Mesenchymal stem cell (in vitro differentiated cells and primary cell): ENCODE measurements around the gene APPL2.

Experiments
- DNase-seq: peaks from one replicate; pipeline ENCODE4 v3.0.0-alpha.2; 2013
- H2AFZ ChIP-seq: one replicate; pipeline ENCODE4 v1.6.1; 2013; ENCODE audit warnings: low read depth, mild to moderate bottlenecking, control low read depth, inconsistent platforms, low read length, moderate library complexity
- H2AK5ac ChIP-seq: 2 replicates; pipeline ENCODE4 v1.6.1; 2013; ENCODE audit warnings: low read length, moderate library complexity, mild to moderate bottlenecking, inconsistent platforms; ENCODE audit not compliant: severe bottlenecking
- H2BK120ac ChIP-seq: one replicate; pipeline ENCODE4 v1.6.1; 2013; ENCODE audit warnings: low read depth, mild to moderate bottlenecking, inconsistent platforms, low read length, moderate library complexity
- H2BK12ac ChIP-seq, 2 experiments: one replicate each; pipeline ENCODE4 v1.6.1; 2013; ENCODE audit warnings: inconsistent platforms in 2 of 2, low read length in 2 of 2, mild to moderate bottlenecking in 2 of 2, moderate library complexity in 2 of 2, control low read depth in 1 of 2
- H2BK15ac ChIP-seq: one replicate; pipeline ENCODE4 v1.6.1; 2013; ENCODE audit warnings: mild to moderate bottlenecking, low read depth, inconsistent platforms; ENCODE audit not compliant: poor library complexity, severe bottlenecking
- H2BK5ac ChIP-seq: 2 replicates; pipeline ENCODE4 v1.6.1; 2013; ENCODE audit warnings: low read depth, mild to moderate bottlenecking, low read length, control low read depth, inconsistent platforms; ENCODE audit not compliant: poor library complexity, severe bottlenecking
- H3K14ac ChIP-seq, 2 experiments: one replicate each; pipeline ENCODE4 v1.6.1; 2013; ENCODE audit warnings: inconsistent platforms in 2 of 2, low read length in 2 of 2, control low read depth in 1 of 2, mild to moderate bottlenecking in 1 of 2, moderate library complexity in 1 of 2
- H3K18ac ChIP-seq, 2 experiments: one replicate each; pipeline ENCODE4 v1.6.1; 2013; ENCODE audit warnings: inconsistent platforms in 2 of 2, low read length in 2 of 2, control low read depth in 1 of 2, low read depth in 1 of 2, mild to moderate bottlenecking in 1 of 2
- H3K23ac ChIP-seq, 2 experiments: one replicate each; pipeline ENCODE4 v1.6.1; 2013; ENCODE audit warnings: inconsistent platforms in 2 of 2, low read length in 2 of 2, mild to moderate bottlenecking in 2 of 2, moderate library complexity in 2 of 2, control low read depth in 1 of 2
- H3K27ac ChIP-seq: 2 replicates; pipeline ENCODE4 v1.5.1; 2013; ENCODE audit warnings: mild to moderate bottlenecking, moderate library complexity, low read length, control low read depth, inconsistent platforms; ENCODE audit not compliant: poor library complexity, severe bottlenecking
- H3K27me3 ChIP-seq, 2 experiments: 2 replicates each; pipeline versions ENCODE4 v1.6.1 to v1.7.0; 2013; ENCODE audit warnings: low read length in 2 of 2, mild to moderate bottlenecking in 2 of 2, moderate library complexity in 2 of 2, control low read depth in 1 of 2, inconsistent platforms in 1 of 2; ENCODE audit not compliant: control insufficient read depth in 1 of 2, insufficient read depth in 1 of 2
- H3K36me3 ChIP-seq, 2 experiments: 2 replicates each; pipeline versions ENCODE4 v1.6.1 to v1.7.0; 2013; ENCODE audit warnings: low read length in 2 of 2, control low read depth in 1 of 2, inconsistent platforms in 1 of 2, low read depth in 1 of 2, mild to moderate bottlenecking in 1 of 2; ENCODE audit not compliant: insufficient read depth in 2 of 2, control insufficient read depth in 1 of 2
- H3K4ac ChIP-seq, 2 experiments: one replicate each; pipeline ENCODE4 v1.6.1; 2013; ENCODE audit warnings: inconsistent platforms in 2 of 2, low read length in 2 of 2, mild to moderate bottlenecking in 2 of 2, moderate library complexity in 2 of 2, control low read depth in 1 of 2, low read depth in 1 of 2
- H3K4me1 ChIP-seq: 2 replicates; pipeline ENCODE4 v1.6.1; 2013; ENCODE audit warnings: low read depth, low read length, control low read depth; ENCODE audit not compliant: control insufficient read depth, insufficient read depth
- H3K4me2 ChIP-seq: 2 replicates; pipeline ENCODE4 v1.6.1; 2013; ENCODE audit warnings: low read length, mild to moderate bottlenecking, inconsistent platforms; ENCODE audit not compliant: poor library complexity, severe bottlenecking
- H3K4me3 ChIP-seq, 2 experiments: 2 replicates each; pipeline versions ENCODE4 v1.5.1 to v1.7.0; 2013; ENCODE audit warnings: low read length in 2 of 2, mild to moderate bottlenecking in 2 of 2, control low read depth in 1 of 2, low read depth in 1 of 2; ENCODE audit not compliant: insufficient read depth in 1 of 2
- H3K79me1 ChIP-seq: replicated peaks from 2 replicates; pipeline ENCODE4 v1.6.1; 2013; ENCODE audit warnings: mild to moderate bottlenecking, control low read depth, low read length, inconsistent platforms; ENCODE audit not compliant: poor library complexity, severe bottlenecking
- H3K9ac ChIP-seq: 2 replicates; pipeline ENCODE4 v1.7.0; 2013; ENCODE audit warnings: mild to moderate bottlenecking, low read length, moderate library complexity
- H3K9me3 ChIP-seq: 2 replicates; pipeline ENCODE4 v1.7.0; 2013; ENCODE audit warnings: mild to moderate bottlenecking, low read length; ENCODE audit not compliant: control insufficient read depth
- H4K8ac ChIP-seq: one replicate; pipeline ENCODE4 v1.6.1; 2013; ENCODE audit warnings: inconsistent platforms, mild to moderate bottlenecking, low read length, moderate library complexity
- H4K91ac ChIP-seq: one replicate; pipeline ENCODE4 v1.6.1; 2013; ENCODE audit warnings: mild to moderate bottlenecking, low read length, inconsistent platforms
- WGBS: methylation state at CpG from one replicate; pipeline ENCODE4 v1.1.7; 2013; ENCODE audit warnings: mixed read lengths; 5-methylcytosine and 5-hydroxymethylcytosine counted together

The APPL2 gene

GRCh38 chr12:105279460-105280056 lies 43.6 kb upstream of the APPL2 start:
- Histone ChIP-seq H2AFZ (no peak overlapping the region), H3K9ac (no peak overlapping the region), H3K4me3 (no peak overlapping the region)

GRCh38 chr12:105278043-105278697 lies 42.2 kb upstream of the APPL2 start:
- Histone ChIP-seq H3K23ac (no peak overlapping the region), H4K8ac (no peak overlapping the region), H2AFZ (no peak overlapping the region), H3K4ac (no peak overlapping the region), H3K9me3 (no peaks in the 10 kb centered on the region), H3K4me1 (no peaks in the 10 kb centered on the region), H2BK5ac (no peak overlapping the region), H3K36me3 (no peaks in the 10 kb centered on the region), H3K14ac (no peak overlapping the region), H4K91ac (no peak overlapping the region), H2BK15ac (no peak overlapping the region), H3K27me3 (no peaks in the 10 kb centered on the region), H3K79me1 (no peaks in the 10 kb centered on the region), H2BK120ac (no peak overlapping the region), H3K27ac (no peak overlapping the region), H3K18ac (no peak overlapping the region), H3K4me3 (no peak overlapping the region), H2BK12ac (no peak overlapping the region), H2AK5ac (no peak overlapping the region), H3K4me2 (no peak overlapping the region), H3K9ac (no peak overlapping the region)
- WGBS: 81% methylated on average over 3 of the region's 4 CpGs
- DNase-seq: no peak

More at GRCh38 chr12:105279460-105280056, 43.6 kb upstream of the APPL2 start:
- Histone ChIP-seq H2AK5ac (no peak overlapping the region), H3K18ac (no peak overlapping the region), H4K8ac (no peak overlapping the region), H3K27me3 (no peaks in the 10 kb centered on the region), H3K14ac (no peak overlapping the region), H3K27ac (no peak overlapping the region), H3K23ac (no peak overlapping the region), H3K4me1 (no peaks in the 10 kb centered on the region), H2BK12ac (no peak overlapping the region), H2BK15ac (no peak overlapping the region), H3K79me1 (no peaks in the 10 kb centered on the region), H3K9me3 (no peaks in the 10 kb centered on the region), H2BK5ac (no peak overlapping the region), H3K4me2 (no peak overlapping the region), H4K91ac (no peak overlapping the region), H3K36me3 (no peaks in the 10 kb centered on the region), H2BK120ac (no peak overlapping the region), H3K4ac (no peak overlapping the region)
- DNase-seq: no peak
- WGBS: 69% methylated on average over 2 of the region's 6 CpGs

DNA sequence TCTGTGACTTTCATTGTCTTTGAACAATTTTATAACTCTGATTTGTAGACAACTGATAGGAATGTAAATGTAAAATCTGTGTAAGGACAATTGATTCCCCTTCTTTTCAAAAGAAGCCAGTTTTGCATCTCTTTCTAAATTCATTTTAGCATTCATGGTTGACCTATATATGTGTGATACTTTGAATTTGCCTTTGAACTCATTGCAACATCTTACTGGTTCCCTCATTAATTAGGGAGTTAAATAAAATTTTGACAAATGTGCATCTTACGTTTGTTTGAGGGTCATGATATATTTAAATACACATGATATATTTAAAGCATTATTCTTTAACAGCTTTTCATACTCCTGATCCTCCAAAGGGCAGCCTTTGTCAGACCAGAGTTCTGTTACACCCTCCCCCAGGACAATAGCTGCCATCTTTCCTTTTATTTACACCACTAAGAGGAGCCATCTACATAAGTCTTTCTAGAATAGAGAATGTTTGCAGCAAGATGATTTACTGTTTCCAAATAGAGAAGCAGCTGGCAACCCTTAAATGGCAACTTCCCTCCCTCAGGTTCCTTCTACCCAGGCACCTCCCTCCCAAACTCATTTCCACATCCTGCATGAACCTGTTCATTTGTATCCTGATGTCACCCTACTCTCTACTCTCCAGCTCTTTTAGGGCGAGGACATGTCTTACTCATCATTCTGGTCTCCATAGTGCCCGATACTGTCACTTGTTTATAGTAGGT lies 40.2 kb upstream of the APPL2 start:
- no peaks in the 10 kb centered on the region for H3K4me1 ChIP-seq
- H3K36me3 ChIP-seq: no peaks in the 10 kb centered on the region
- no peak overlapping the region for H2BK15ac ChIP-seq
- H2AFZ ChIP-seq: no peak overlapping the region
- H3K14ac ChIP-seq: no peak overlapping the region
- H2BK12ac ChIP-seq: no peak overlapping the region
- H3K27me3 ChIP-seq: no peaks in the 10 kb centered on the region
- no peak overlapping the region for H3K18ac ChIP-seq
- DNase-seq: no peak
- H3K79me1 ChIP-seq: no peaks in the 10 kb centered on the region
- 92% methylated on average over 2 of the region's 3 CpGs for WGBS
- H3K27ac ChIP-seq: no peak overlapping the region
- H3K4me3 ChIP-seq: no peak overlapping the region
- H2AK5ac ChIP-seq: no peak overlapping the region
- H3K9me3 ChIP-seq: no peaks in the 10 kb centered on the region
- no peak overlapping the region for H2BK5ac ChIP-seq
- no peak overlapping the region for H3K23ac ChIP-seq
- no peak overlapping the region for H4K8ac ChIP-seq
- no peak overlapping the region for H3K9ac ChIP-seq
- no peak overlapping the region for H3K4me2 ChIP-seq
- no peak overlapping the region for H3K4ac ChIP-seq
- H4K91ac ChIP-seq: no peak overlapping the region
- H2BK120ac ChIP-seq: no peak overlapping the region

DNA sequence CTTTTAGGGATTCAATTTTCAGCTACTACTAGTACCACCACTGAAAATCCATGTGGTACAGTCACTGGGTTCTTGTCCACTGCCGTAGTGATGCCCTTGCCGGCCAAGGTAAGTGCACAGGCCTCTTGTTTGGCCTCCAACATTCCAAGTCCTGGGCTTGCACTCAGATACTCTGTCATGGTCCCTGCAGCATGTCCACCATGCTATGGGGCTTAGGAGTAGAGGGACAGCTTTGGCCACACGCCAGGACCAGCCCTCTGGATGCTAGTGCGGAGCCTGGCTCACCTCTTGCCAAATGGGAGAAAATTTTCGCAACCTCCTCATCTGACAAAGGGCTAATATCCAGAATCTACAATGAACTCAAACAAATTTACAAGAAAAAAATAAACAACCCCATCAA lies 38.6 kb upstream of the APPL2 start:
- Histone ChIP-seq H3K79me1 (no peaks in the 10 kb centered on the region), H2BK12ac (no peak overlapping the region), H3K18ac (no peak overlapping the region), H3K9me3 (no peaks in the 10 kb centered on the region), H3K4me3 (no peak overlapping the region), H2BK120ac (no peak overlapping the region), H2AFZ (no peak overlapping the region), H3K4ac (no peak overlapping the region), H3K27me3 (no peaks in the 10 kb centered on the region), H2AK5ac (no peak overlapping the region), H2BK15ac (no peak overlapping the region), H3K36me3 (no peaks in the 10 kb centered on the region), H3K27ac (no peak overlapping the region), H4K8ac (no peak overlapping the region), H4K91ac (no peak overlapping the region), H3K23ac (no peak overlapping the region), H3K4me2 (no peak overlapping the region), H2BK5ac (no peak overlapping the region), H3K14ac (no peak overlapping the region), H3K4me1 (no peaks in the 10 kb centered on the region), H3K9ac (no peak overlapping the region)
- 94% methylated on average over 5 of the region's 5 CpGs for WGBS
- DNase-seq: no peak
